Kidney (tissue), 14 donors: ENCODE results near the gene MEGF11. TPM values are rescaled to one million over a fixed set of nuclear protein-coding genes. Genes with fewer than 3 reads are reported as not detected.

Experiments used
- DNase-seq, 5 donors: peaks; one replicate each; pipeline ENCODE4 v3.0.0-alpha.2; 2013 to 2020
- FAIRE-seq: peaks from 2 replicates; lab custom pipeline; 2012; peaks lifted over from hg19 to GRCh38; lab: Jason Lieb, UNC
- H3K27ac ChIP-seq, 2 donors: one replicate each; pipeline ENCODE4 v1.7.0; 2013; ENCODE audit warnings: low read depth in 2 of 2, low read length in 2 of 2, inconsistent platforms in 1 of 2
- H3K27me3 ChIP-seq: one replicate; pipeline ENCODE4 v1.7.1; 2013; ENCODE audit warnings: low read length, inconsistent platforms; ENCODE audit not compliant: control insufficient read depth, insufficient read depth
- H3K36me3 ChIP-seq, 3 donors: one replicate each; pipeline versions ENCODE4 v1.7.0 to v1.7.1; 2013; ENCODE audit warnings: low read length in 3 of 3, control low read depth in 1 of 3, inconsistent platforms in 1 of 3; ENCODE audit not compliant: insufficient read depth in 3 of 3, control insufficient read depth in 2 of 3
- H3K4me1 ChIP-seq, 3 donors: one replicate each; pipeline versions ENCODE4 v1.7.0 to v1.7.1; 2013; ENCODE audit warnings: low read length in 3 of 3, inconsistent platforms in 1 of 3, low read depth in 1 of 3; ENCODE audit not compliant: control insufficient read depth in 2 of 3, insufficient read depth in 2 of 3
- H3K4me3 ChIP-seq, 3 donors: one replicate each; pipeline versions ENCODE4 v1.7.0 to v1.8.1; 2013; ENCODE audit warnings: low read length in 3 of 3, control low read depth in 1 of 3, inconsistent platforms in 1 of 3
- H3K9ac ChIP-seq, 3 donors: one replicate each; pipeline versions ENCODE4 v1.7.0 to v1.7.1; 2013; ENCODE audit warnings: low read length in 3 of 3, control low read depth in 1 of 3, inconsistent platforms in 1 of 3
- H3K9me3 ChIP-seq, 3 donors: one replicate each; pipeline versions ENCODE4 v1.7.0 to v1.7.1; 2013; ENCODE audit warnings: low read length in 3 of 3, control low read depth in 1 of 3, inconsistent platforms in 1 of 3; ENCODE audit not compliant: control insufficient read depth in 2 of 3, insufficient read depth in 1 of 3
- intact Hi-C: fragments of 100-400 bp; cut with DNase I; formaldehyde crosslinking; loops from one replicate; pipeline ENCODE4 v1.11.1; 2022
- polyA plus RNA-seq: library from polyadenylated mRNA; stranded (reverse); fragments of 350-450 nt; fragmentation: Illumina TruSeq; extraction: RNeasy Lipid Tissue Mini Kit (QIAGEN cat#74804); gene quantifications from one replicate; pipeline ENCODE4 v1.2.3, GENCODE V29; 2014; ENCODE audit warnings: low read depth, low replicate concordance; ENCODE audit not compliant: insufficient read depth
- total RNA-seq: library from RNA; stranded (reverse); fragmentation: NEBNext Ultra II Directional; extraction: Animal tissue kit (Norgen Biotek cat#: 25700); gene quantifications from one replicate; pipeline ENCODE4 v1.2.1, GENCODE V29; 2021
- TF ChIP-seq, protein P1 (sequence below): IDR thresholded peaks from 3 replicates; pipeline ENCODE4 v1.5.1; 2012; ENCODE audit warnings: mild to moderate bottlenecking, moderate library complexity, borderline replicate concordance; ENCODE audit not compliant: insufficient read depth; ENCODE audit errors: extremely low read depth
- donor health status: control.
- donor health status: control.
- donor health status: control.
- donor health status: control.
- donor health status: control.
- donor health status: DM: yes; HTN: yes; CAD: no.
- donor health status: Normal renal cell carcinoma (clear cell type).

The MEGF11 gene
- total and polyA plus RNA-seq, 2 donors from 2014 or later, result 10.4 to 41.8 TPM

- TF ChIP-seq, protein P1, sequence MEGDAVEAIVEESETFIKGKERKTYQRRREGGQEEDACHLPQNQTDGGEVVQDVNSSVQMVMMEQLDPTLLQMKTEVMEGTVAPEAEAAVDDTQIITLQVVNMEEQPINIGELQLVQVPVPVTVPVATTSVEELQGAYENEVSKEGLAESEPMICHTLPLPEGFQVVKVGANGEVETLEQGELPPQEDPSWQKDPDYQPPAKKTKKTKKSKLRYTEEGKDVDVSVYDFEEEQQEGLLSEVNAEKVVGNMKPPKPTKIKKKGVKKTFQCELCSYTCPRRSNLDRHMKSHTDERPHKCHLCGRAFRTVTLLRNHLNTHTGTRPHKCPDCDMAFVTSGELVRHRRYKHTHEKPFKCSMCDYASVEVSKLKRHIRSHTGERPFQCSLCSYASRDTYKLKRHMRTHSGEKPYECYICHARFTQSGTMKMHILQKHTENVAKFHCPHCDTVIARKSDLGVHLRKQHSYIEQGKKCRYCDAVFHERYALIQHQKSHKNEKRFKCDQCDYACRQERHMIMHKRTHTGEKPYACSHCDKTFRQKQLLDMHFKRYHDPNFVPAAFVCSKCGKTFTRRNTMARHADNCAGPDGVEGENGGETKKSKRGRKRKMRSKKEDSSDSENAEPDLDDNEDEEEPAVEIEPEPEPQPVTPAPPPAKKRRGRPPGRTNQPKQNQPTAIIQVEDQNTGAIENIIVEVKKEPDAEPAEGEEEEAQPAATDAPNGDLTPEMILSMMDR, result no peak
- Histone ChIP-seq H3K27me3 (no peaks in the 10 kb centered on the region), H3K9ac (no peak overlapping the region), H3K27ac (no peak overlapping the region), H3K9me3 (no peaks in the 10 kb centered on the region), H3K4me1 (no peaks in the 10 kb centered on the region), H3K36me3 (no peaks in the 10 kb centered on the region), H3K4me3 (no peak overlapping the region)
- intact Hi-C loops, result no loop called here
- FAIRE-seq, result no peak
- no peak for DNase-seq
Measured at GRCh38 chr15:66120422-66120821, 133.1 kb downstream of the MEGF11 start.

DNA sequence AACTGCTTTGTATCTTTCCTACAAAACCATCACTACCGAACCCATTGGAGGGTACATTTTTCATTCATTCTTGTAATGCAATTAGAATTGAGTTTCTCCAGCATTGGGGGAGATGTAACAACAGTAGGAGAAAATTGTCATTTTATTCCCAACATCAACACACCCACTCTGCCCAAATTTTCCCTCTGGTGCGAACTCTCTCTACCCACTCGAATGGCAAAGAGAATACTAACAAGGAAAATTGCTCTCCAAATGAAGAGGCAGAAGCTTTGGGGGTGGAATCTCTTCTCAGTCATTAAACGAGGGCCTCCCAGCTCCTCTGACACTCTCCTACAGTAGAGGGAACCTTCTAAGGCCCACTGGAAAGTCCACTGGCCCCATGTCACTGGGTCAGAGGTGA, 135.7 kb downstream of the MEGF11 start:
- TF ChIP-seq, protein P1, result no peak
- Histone ChIP-seq H3K9ac (no peak overlapping the region), H3K27ac (no peak overlapping the region), H3K9me3 (no peaks in the 10 kb centered on the region), H3K4me1 (no peaks in the 10 kb centered on the region), H3K27me3 (no peaks in the 10 kb centered on the region), H3K36me3 (no peaks in the 10 kb centered on the region), H3K4me3 (no peak overlapping the region)
- intact Hi-C loops, result no loop called here
- DNase-seq, result no peak
- FAIRE-seq, result no peak

DNA sequence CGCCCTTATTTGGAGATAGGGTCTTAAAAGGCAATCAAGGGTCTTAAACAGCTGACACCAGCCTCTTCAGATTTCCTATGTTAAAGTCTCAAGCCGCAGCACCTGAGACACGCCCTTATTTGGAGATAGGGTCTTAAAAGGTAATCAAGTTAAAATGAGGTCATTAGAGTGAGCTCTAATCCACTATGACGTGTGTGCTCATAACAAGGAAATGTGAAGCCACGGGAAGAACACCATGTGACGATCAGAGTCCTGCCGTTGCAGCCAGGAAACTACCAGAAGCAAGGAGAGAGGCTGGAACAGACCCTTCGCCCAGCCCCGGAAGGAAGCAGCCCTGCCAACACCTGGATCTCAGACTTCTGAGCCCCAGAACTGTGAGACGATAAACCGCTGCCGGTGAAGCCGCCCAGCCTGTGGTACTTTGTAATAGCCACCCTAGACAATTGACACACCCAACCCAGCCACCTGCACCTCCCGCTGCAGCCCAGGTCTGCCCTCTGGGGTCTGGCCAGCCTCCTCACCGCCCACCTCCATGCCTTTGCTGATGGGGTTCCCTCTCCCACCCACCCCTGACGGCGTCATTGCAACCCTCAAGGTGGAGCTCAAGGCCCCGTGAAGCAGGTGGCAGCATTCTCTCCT, 137.9 kb downstream of the MEGF11 start:
- no peak overlapping the region for H3K4me3 ChIP-seq
- FAIRE-seq, result no peak
- H3K4me1 ChIP-seq, result no peaks in the 10 kb centered on the region
- no peaks in the 10 kb centered on the region for H3K27me3 ChIP-seq
- TF ChIP-seq, protein P1, result no peak
- no peaks in the 10 kb centered on the region for H3K9me3 ChIP-seq
- intact Hi-C loops, result no loop called here
- H3K36me3 ChIP-seq, result no peaks in the 10 kb centered on the region
- DNase-seq, result peak in 1 of 5 donors; percentile 70
- H3K27ac ChIP-seq, result no peak overlapping the region
- no peak overlapping the region for H3K9ac ChIP-seq
